Stimulated activated CD4-positive, alpha-beta T cell treated with anti-CD3 and anti-CD28 coated beads, TNF-alpha, amount 100 ng/mL, for 1 hour (primary cell): Measurements from ENCODE around the gene EYA2.

ENCODE experiments used
- DNase-seq, 3 donors: peaks; one replicate each; pipeline ENCODE4 v3.0.0-alpha.2; 2020; ENCODE audit warnings: low read depth in 3 of 3, low spot score in 1 of 3

Gene EYA2

GRCh38 chr20:47063407-47063806 lies 168.8 kb downstream of the EYA2 start:
- DNase-seq: no peak

DNA sequence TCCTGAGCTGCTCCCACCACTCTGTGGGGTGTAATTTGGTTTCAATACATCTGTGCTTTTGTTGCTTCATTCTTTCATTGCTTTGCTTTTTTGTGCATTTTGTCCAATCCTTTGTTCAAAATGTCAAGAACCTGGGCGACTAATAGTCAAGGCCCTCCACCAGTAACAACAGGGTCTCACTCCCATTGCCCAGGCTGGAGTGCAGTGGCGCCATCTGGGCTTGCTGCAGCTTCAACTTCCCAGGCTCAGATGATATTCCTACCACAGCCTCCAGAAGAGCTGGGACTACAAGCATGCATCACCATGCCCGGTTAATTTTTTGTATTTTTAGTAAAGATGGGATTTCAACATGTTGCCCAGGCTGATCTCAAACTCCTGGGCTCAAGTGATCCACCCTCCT lies 169.2 kb downstream of the EYA2 start:
- DNase-seq: no peak

GRCh38 chr20:47066484-47067270 lies 172.0 kb downstream of the EYA2 start:
- no peak for DNase-seq

DNA sequence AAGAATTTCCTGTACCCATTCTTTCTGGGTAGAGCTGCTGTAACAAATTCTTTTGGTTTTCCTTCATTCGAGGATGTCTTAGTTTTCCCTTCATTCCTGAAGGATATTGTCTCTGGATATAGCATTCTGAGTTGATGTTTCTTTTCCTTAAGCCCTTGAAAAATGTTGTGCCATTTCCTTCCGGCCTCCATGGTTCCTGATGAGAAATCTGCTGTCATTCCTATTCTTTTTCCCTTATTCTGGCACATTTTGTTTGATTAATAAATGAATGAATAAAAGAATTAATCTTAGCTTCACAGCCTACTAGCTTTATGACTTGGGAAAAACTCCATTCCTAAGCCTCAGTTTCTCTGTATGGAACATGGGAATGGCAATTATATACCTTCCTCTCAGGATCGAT lies 173.1 kb downstream of the EYA2 start:
- no peak for DNase-seq

- no peak for DNase-seq
Observed at GRCh38 chr20:47070176-47070575, 175.5 kb downstream of the EYA2 start.

- DNase-seq: no peak
Observed at GRCh38 chr20:47071646-47072185, 177.1 kb downstream of the EYA2 start.

GRCh38 chr20:47073766-47074475 lies 179.3 kb downstream of the EYA2 start:
- no peak for DNase-seq

DNA sequence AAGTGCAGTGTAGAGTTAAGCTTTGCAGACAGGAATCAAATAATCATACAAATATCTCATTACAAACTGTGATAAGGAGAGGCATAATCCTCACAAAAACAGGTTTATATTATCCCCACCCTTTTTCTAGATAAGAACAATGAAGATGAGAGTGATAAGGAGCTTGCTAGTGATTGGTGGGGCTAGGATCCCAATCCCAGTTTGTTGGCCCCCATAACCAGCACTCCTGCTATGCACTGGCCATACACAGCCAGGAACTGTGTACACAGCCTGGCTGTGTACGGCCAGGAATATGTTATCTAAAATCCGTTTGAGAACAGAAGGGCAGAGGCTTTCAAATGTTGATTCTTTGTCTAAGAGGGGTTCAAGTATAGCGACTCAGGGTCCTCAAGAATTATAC lies 180.6 kb downstream of the EYA2 start:
- DNase-seq: no peak

- DNase-seq: no peak
Observed at GRCh38 chr20:47079047-47079446, 184.4 kb downstream of the EYA2 start.

- DNase-seq: no peak
Observed at GRCh38 chr20:47080365-47080764, 185.7 kb downstream of the EYA2 start.

DNA sequence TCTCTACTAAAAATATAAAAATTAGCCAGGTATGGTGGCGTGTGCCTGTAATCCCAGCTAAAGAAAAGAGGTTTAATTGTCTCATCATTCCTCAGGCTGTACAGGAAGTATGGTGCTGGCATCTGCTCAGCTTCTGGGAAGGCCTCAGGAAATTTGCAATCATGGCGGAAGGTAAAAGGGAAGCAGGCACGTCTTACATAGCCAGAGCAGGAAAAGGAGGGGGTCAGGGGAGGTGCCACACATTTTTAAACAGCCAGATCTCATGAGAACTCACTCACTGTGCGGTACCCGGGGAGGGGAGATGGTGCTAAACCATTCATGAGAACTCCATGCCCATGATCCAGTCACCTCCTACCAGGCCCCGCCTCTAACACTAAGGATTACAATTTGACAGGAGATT lies 191.7 kb downstream of the EYA2 start:
- no peak for DNase-seq

GRCh38 chr20:47088335-47088734 lies 193.7 kb downstream of the EYA2 start:
- no peak for DNase-seq

GRCh38 chr20:47089151-47089550 lies 194.5 kb downstream of the EYA2 start:
- DNase-seq: no peak

DNA sequence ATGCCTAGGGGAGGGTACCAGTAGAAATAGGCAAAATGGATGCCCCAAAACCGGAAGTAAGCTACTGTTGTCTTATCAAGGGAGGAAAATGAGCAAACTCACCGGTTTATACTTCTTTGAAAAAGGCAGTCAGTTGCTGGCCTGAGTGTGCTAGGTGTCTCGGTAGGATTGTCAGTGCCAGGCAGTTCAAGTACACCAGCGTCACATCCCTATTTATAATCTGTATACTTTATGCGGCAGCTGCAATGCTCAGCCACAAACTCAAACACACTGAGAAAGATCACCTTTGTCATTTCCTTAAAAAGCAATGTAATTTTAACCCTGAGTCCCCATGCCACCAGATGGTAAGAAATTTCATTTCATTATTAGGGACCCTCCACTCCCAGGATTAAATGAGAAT lies 196.2 kb downstream of the EYA2 start:
- no peak for DNase-seq

DNA sequence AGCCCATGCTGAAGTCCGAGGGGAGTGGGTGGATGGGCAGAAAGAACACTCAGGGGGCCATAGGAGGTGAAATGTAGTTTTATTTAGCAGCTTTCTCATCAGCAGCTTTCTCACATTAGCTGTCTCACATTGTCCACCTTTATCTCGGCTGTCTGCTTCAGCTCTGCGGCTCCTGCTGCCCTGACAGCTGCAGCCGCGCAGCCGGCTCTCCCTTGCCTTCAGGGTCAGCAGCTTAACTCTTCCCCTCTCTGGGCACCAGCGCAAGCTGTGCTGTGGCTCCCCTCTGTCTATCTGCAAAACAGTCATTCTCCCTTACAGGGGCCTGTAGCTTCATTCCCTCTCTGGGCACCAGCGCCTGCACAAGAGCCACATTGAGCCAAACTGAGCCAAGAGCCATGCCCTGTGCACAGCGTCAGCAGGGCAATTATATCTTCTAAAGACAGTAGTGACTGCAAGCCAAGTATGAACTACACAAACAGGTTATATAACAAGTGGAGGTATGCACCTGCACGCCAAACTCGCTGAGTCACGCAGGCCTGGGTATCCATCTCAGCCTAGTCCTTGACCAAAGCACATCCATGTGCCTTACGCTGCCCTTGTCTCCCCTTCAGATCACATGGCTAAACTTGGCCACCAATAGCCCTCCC lies 198.8 kb downstream of the EYA2 start:
- no peak for DNase-seq

- no peak for DNase-seq
Observed at GRCh38 chr20:47095690-47096089, 201.0 kb downstream of the EYA2 start.

DNA sequence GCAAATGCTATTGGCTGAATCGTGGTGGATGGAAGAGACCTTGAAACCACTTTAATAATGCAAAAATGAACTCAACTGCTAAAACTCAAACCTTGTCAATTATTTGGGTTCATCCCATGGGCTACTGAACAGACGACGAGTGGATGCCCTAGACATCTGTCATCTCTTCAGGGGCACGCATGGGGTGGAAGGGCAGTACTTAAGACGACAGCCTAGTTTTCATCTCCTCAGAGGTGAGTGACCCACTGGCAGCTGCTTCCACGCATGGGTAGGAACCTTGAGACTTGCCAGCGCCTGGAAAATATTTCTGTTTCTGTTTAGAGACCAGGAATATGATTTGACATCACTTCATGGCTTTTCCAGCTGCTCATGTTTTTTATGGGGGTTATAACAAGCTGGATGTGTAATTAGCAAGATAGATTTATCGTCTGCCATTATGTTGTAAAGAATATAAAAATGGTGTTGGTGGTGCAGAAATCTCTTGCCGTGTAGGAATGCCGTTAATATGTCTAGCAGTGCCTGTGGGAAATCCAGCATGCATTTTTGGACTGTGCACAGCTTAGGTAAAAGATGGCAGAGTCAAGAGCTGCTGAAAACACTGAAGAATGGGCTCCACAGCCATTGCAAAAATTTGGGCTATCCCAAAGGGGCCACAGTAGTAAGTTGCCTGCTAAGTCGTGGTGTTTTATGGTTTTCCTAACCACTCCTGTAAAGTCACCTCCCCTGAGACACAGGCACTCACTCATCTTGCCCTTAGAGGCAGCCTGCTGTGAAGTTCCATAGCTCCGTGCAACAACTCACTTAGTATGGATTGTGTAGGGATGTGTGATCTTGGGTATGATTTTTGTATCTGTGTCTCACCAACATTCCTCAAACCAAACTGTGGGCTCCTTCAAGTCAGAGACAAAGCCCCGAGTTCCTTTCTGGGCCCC lies 203.3 kb downstream of the EYA2 start:
- DNase-seq: no peak

- DNase-seq: no peak
Observed at GRCh38 chr20:47099093-47099492, 204.4 kb downstream of the EYA2 start.

GRCh38 chr20:47099825-47100441 lies 205.3 kb downstream of the EYA2 start:
- no peak for DNase-seq

DNA sequence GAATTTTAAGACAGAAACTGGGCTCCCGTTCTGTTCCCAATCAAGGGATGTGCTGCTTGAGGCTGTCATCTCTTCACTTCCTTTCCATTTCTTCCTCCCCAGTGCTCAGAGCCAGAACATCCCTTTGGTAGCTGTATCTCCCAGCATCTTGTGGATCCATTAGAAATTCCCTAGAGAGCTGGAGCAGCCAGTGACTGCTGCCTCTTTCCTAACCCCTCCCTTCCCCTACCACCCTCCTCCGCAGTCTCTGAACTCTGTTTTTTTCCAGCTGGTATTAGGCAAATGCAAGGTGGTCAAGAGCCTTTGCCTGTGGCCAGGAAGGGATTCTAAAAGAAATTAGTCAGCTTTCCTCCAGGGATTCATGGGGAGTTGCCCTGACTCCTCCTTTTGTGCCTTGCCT lies 208.0 kb downstream of the EYA2 start:
- no peak for DNase-seq
